GM21390 (cell line): ENCODE data around the gene ATP2A3.

Experiments used
- ATAC-seq: cut with Tn5 transposase; IDR thresholded peaks from one replicate; pipeline ENCODE4 v1.9.1; 2021; ENCODE audit not compliant: unreplicated experiment

The ATP2A3 gene

DNA sequence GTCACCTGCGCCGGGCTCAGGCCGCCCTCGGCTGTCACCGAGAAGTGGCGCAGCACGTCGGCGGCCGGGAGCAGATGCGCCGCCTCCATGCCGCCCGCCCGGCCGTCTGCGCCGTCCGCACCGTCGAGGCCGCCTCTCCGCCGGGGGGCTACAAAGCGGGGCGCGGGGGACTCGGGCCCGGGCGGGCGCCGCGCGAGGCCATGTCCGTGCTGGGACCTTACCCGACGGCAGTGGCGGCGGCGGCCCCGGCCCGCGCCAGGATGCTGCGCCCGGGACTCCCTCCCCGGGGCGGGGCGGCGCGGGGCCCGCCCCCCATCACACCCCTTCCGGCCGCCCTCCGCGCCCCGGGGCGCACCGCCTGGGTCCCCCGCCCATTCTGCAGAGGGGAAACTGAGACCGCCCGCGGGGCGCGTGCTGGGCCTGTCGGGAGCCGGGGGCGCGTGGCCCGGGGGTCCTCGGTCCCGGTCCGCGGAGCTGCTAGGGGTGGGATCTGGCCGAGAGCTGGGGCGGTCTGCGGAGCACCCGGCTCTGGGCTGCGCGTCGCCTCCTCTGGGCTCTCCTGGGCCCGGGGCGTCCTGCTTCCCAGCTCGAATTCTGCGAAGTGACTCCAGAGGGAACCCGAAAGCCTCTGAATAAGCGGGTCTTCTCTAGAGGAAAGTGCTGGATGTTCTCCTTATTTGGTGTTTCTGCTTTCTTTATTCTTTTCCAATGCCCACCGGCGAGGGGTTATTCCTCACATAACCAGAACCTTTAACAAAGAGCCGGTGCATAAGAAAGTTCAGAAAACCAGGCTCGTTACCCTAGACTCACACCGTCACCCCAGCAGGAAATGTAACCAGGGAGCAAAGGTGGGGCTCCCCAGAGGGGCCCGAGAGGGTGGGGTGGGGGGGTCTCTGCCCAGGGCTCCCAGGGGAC, at the start of gene ATP2A3:
ATP2A3 (minus strand) TSS at position 235 of the 915 bp plus-strand sequence; CDS start at position 89, 146 bp downstream.
- ATAC-seq: peak; percentile 50

- ATAC-seq: no peak
These were observed 46.5 kb upstream of the ATP2A3 start for GRCh38 chr17:4010754-4011153.

- ATAC-seq: no peak
These were observed 45.0 kb upstream of the ATP2A3 start for GRCh38 chr17:4009186-4009785.

DNA sequence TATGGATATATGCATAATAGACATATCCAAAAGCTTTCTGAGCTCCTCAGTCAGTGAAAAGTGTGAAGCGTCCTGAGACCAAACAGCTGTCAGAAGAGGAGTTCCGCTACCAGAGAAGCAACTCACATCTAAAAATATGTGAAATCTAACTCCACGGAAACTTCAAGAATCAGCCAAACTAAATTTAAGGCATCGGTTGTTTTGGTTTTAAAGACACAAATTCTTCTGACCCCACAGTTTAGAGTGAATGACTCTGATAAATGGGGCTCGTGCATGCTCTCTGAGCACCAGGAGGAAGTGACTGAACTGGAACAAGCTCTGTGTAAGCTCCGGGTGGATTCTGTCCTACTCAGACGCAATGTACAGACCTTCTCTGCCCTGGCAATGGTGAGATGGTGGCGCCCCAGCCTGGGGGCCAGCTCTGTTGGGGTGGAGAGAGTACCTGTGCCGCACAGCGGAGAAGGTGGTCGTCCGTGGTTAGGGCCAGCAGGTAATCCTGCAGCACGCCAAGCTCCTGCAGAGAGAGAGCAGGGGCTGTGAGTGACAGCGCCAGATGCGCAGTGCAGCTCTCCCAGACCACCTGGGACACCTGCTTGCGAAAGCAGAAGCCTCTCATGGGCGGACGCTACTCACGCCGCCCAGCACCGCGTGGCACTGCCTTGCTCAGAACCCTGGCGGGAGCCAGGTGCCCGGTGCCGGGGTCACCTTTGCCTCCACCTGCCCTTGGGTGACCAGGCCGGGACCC, 44.4 kb upstream of the ATP2A3 start:
- no peak for ATAC-seq

- ATAC-seq: no peak
These were observed 43.8 kb upstream of the ATP2A3 start for GRCh38 chr17:4008082-4008435.

DNA sequence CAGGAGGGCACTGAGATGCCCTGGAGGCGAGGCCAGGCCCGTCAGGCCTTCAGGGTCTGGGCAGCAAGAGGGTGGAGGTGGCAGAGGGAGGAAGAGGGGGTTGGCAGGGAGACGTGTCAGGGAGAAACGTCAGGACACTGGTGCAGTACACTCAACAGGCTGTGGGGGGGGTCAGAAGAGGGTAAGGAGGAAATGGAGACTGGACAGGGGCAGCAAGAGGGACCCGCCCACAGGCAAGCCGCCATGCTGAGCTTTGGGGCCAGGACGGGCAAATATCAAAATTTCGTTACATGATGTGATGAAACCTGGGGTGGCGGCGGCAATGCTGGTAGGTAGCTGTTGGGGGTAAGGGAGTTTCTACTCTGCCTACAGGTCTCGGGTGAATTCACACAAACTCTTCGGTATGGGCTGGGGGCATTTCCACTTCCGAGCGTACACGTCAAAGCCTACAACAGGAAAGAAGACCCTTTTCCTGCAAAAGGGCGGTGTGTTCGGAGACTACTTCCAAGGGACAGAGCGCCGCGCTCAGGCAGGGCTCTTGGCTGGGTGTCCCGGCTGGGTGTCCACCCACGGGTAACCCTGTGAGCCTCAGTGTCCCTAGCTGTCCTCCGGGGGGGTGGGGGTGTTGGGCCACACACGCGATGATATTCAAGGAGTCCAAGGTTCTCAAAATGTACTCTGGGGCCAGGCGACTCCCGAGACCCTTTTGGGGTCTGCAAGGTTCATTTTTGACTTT, 43.3 kb upstream of the ATP2A3 start:
- ATAC-seq: no peak

DNA sequence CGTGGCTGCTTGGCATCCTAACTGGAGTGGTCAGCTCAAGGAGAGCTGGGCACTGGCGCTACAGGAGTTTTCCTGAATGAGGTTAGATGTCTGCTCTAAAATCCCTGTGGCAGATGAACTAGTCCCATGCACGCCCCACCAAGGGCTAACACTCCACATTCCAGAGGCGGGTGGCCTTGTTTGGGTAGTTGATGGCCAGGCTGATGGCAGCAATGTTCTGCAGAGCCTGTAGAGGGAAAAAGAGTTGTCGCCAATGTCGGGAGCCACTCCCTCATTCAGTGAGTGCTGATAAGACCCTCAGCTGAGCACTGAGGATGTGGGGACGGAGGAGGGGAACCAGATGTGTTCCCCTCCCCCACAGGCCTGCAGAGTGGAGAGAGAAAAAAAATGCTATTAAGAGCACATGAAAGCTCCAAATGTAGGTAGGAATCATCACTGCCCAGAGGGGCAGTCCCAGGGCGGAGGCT, 42.5 kb upstream of the ATP2A3 start:
- ATAC-seq: no peak

DNA sequence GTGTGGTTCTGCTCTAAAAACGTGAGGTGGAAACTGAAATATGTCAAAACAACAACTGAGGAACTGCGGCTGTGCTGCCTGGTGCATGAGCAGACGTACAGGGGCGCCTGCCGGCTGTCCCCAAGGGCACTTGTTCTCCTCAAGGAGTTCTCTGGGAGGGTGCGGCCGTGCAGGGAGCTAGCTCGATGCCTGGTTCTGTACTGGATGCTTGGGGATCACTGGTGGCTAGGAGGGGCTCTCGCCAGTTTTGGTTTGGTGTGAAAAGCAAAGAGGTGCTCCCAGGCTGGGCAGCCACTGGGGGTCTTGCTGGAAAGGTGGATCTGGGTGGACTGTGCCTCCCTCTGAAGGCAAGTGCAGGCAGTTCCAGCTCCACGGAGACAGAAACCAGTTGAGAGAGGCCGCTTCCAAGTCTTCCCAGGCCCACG, 41.9 kb upstream of the ATP2A3 start:
- ATAC-seq: no peak

GRCh38 chr17:4005296-4006164, 41.3 kb upstream of the ATP2A3 start:
- ATAC-seq: no peak

DNA sequence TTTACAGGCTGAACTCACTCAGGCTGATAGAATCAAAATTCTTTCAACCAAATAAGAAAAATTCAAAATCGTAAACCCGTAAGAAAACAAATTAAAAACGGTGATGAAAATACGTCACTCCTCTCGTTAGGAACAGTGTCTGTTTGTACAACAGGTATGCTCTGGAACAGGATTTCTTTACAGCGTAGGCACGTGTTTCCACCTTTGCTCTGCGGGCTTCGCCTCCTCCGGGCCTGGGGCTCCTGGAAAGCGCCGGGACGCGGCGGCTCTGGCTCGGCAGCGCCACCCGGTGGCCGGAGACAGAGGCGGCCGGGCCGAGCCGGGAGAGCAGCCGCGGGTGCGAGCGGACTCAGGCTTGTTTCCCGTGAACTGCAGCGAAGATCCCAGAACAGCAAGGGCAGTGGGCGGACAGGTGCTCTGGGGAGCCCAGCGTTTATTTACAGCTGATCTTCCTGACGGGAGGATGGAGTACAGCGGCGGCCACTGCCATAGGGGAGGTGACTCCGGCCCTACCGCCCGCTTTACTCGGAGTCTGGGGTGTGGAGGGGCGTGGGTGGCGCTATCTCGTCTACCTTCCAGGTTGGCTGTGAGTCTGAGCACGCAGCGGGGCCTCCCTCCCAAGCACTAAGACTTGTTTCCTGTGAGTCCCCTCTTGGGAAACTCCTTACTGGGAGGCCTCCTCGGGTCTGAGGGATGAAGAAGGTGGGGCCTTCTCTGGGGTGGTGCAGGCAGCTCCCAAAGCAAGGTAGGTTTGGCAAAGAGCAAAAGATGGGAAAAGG, 40.5 kb upstream of the ATP2A3 start:
- ATAC-seq: no peak

- no peak for ATAC-seq
These were observed 39.5 kb upstream of the ATP2A3 start for GRCh38 chr17:4003501-4004421.

- no peak for ATAC-seq
These were observed 38.9 kb upstream of the ATP2A3 start for GRCh38 chr17:4003131-4003500.

DNA sequence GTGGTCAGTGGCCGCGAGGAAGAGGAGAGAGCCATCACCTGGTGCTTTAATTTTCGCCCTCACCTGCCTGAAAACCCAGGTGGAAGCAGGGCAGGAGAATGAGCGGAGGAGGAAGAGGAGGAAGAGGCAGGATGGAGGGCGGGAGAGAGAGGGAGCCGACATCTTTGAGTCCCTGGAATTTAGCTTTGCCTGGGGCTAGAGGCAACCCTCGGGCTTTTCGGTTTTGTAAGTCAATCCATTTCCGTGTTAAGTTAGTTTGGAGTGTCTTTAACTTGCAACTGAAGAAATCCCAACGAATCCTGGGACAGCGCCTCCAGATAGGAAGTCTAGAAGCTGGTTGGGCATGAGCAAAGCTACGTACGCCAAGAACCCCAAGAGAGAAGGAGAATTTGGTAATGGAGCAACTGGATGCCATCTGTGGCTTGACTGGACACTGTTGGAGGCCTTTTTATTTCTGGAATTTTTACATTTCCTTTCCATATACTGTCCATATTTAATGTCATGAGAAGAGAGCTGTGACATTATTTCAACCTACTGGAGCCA, 36.9 kb upstream of the ATP2A3 start:
- ATAC-seq: no peak

- ATAC-seq: no peak
These were observed 34.2 kb upstream of the ATP2A3 start for GRCh38 chr17:3998436-3998835.

GRCh38 chr17:3995067-3995466, 30.8 kb upstream of the ATP2A3 start:
- ATAC-seq: no peak

GRCh38 chr17:3994221-3994576, 30.0 kb upstream of the ATP2A3 start:
- ATAC-seq: no peak

- ATAC-seq: no peak
These were observed 29.4 kb upstream of the ATP2A3 start for GRCh38 chr17:3993493-3994220.
